HG02938 (cell line): Measurements from ENCODE around the gene PCDHGB5.

ENCODE experiments used
- ATAC-seq: cut with Tn5 transposase; IDR thresholded peaks from one replicate; pipeline ENCODE4 v1.9.1; 2021; ENCODE audit warnings: mild to moderate bottlenecking, moderate library complexity; ENCODE audit not compliant: unreplicated experiment

The PCDHGB5 gene

DNA sequence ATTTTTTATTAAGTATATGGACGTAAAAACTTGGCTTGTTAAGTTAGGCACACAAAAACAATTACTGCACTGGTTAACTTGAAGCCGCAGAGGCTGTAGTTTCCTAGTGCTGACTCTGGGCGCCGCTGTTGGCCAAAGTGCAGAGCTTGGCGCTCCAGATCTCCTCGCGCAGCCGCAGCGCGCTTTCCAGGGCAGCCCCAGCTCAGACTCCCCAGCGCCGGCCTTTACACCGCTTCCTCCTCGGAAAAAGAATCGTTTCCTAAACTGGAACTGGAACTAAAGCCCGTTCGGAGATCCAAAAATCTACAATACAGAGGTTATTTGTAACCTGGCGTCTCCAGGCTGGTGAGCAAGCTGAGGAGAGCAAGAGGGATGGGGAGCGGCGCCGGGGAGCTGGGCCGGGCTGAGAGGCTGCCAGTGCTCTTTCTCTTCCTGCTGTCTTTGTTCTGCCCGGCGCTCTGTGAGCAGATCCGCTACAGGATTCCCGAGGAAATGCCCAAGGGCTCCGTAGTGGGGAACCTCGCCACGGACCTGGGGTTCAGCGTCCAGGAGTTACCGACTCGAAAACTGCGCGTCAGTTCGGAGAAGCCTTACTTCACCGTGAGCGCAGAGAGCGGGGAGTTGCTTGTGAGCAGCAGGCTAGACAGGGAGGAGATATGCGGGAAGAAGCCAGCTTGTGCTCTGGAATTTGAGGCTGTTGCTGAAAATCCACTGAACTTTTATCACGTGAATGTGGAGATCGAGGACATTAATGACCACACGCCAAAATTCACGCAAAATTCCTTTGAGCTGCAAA lies at the start of gene PCDHGB5:
PCDHGB5 (plus strand) TSS at position 192 of the 796 bp plus-strand sequence; CDS start at position 373, 181 bp downstream.
- ATAC-seq: peak; percentile 81

DNA sequence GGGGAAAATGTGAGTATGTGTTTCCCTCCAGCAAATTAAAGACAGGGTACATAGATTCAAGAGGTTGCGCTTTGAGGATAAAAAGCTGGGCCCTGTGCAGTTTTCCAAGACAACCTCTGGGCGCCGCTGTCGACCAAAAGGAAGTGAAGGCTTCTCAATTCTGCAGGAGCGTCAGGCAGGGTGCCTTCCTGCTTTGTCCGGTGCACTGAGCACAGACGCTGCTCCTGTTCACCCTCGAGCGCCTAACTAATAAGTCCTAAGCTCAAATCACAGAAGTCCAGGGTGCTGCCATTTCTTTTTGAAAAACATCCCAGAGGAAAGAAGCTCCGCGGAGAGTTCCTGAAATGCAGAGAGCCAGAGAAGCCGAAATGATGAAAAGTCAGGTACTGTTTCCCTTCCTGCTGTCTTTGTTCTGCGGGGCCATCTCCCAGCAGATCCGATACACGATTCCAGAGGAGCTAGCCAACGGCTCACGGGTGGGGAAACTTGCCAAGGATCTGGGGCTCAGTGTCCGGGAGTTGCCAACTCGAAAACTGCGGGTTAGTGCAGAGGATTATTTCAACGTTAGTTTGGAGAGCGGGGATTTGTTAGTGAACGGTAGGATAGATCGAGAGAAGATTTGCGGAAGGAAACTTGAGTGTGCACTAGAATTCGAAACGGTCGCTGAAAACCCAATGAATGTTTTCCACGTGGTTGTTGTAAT lies 47.7 kb upstream of the PCDHGB5 start, which contains the start of gene PCDHGB1:
PCDHGB1 (plus strand) TSS at position 183 of the 703 bp plus-strand sequence; CDS start at position 345, 162 bp downstream.
- ATAC-seq: peak; percentile 83

DNA sequence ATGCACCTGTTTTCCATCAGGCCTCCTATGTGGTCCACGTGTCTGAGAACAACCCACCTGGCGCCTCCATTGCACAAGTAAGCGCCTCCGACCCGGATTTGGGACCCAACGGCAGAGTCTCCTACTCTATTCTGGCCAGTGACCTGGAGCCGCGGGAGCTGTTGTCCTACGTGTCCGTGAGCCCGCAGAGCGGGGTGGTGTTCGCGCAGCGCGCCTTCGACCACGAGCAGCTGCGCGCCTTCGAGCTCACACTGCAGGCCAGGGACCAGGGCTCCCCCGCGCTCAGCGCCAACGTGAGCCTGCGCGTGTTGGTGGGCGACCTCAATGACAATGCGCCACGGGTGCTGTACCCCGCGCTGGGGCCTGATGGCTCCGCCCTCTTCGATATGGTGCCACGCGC lies 46.2 kb upstream of the PCDHGB5 start:
- ATAC-seq: no peak

DNA sequence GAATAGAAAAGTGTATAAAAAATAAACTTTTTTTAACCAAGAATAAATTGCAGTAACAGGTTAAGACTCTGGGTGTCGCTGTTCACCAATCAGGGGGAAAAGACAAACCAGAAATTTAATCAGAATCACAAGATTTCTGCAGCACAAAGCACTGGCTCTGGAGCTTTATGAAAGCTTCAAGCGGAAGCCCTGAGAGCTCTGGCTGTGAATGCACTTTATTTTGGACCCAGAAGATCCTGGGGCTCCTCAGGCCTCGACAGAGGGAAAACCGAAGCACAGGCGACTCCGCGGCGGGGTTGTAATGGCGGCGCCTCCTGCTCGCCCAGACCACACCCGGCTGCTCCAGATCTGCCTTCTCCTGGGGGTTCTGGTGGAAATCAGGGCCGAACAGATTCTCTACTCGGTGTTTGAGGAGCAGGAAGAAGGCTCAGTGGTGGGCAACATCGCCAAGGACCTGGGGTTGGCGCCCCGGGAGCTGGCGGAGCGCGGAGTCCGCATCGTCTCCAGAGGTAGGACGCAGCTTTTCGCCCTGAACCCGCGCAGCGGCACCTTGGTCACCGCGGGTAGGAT lies 42.8 kb upstream of the PCDHGB5 start, which contains the start of gene PCDHGA4:
PCDHGA4 (plus strand) TSS at position 122 of the 570 bp plus-strand sequence; CDS start at position 209, 87 bp downstream.
- ATAC-seq: no peak

DNA sequence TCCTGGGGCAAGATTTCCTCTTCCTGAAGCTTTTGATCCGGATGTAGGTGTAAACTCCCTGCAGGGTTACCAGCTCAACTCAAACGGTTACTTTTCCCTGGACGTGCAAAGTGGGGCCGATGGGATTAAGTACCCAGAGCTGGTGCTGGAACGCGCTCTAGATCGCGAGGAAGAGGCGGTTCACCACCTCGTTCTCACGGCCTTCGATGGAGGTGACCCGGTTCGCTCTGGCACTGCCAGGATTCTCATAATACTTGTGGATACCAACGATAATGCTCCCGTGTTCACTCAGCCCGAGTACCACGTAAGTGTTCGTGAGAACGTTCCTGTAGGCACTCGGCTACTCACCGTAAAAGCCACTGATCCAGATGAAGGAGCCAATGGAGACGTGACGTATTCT lies 42.1 kb upstream of the PCDHGB5 start:
- no peak for ATAC-seq

DNA sequence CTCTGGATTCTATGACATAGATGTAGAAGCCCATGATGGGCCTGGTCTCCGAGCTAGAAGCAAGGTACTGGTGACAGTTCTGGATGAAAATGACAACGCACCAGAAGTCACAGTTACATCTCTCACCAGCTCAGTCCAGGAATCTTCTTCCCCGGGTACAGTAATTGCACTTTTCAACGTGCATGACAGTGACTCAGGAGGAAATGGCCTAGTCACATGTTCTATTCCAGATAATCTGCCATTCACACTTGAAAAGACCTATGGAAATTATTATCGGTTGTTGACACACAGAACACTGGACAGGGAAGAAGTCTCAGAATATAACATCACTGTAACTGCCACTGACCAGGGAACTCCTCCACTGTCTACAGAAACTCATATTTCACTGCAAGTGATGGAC lies 41.6 kb upstream of the PCDHGB5 start:
- no peak for ATAC-seq

DNA sequence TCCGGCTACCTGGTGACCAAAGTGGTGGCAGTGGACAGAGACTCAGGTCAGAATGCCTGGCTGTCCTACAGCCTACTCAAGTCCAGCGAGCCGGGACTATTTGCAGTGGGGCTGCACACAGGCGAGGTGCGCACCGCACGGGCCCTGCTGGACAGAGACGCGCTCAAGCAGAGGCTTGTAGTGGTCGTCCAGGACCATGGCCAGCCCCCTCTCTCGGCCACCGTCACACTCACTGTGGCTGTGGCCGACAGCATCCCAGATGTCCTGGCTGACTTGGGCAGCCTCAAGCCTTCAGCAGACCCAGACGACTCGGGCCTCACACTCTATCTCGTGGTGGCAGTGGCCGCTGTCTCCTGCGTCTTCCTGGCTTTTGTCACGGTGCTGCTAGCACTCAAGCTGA lies 40.8 kb upstream of the PCDHGB5 start:
- no peak for ATAC-seq

DNA sequence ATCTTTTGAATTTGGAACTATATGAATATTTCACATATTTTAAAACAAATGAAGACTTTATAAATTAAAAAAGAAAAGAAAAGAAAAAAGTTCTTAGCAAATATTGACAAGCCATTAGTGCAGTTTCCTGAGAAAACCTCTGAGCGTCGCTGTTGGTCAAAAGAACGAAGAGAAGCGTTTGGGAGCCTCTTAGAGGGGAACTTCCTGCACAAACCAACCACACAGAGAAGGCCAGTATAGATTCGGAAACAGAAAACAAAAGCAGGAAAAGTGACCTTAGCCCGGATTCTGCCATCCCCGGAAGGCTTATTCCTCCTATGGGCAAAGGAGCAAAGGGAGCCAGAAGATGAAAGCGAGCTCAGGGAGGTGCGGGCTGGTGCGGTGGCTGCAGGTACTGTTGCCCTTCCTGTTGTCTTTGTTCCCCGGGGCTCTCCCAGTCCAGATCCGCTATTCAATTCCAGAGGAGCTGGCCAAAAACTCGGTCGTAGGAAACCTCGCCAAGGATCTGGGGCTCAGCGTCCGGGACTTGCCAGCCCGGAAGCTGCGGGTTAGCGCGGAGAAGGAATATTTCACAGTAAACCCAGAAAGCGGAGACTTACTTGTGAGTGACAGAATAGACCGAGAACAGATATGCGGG lies 37.8 kb upstream of the PCDHGB5 start, which contains the start of gene PCDHGB2:
PCDHGB2 (plus strand) TSS at position 205 of the 637 bp plus-strand sequence; CDS start at position 347, 142 bp downstream.
- peak; percentile 78 for ATAC-seq

DNA sequence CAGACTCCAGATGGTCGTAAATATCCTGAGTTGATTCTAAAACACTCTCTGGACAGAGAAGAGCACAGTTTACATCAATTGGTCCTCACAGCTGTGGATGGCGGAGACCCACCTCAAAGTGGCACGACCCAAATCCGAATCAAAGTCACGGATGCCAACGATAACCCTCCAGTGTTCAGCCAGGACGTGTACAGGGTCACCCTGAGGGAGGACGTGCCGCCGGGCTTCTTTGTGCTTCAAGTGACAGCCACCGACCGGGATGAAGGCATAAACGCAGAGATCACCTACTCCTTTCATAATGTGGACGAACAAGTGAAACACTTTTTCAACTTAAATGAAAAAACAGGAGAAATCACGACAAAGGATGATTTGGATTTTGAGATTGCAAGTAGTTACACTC lies 37.1 kb upstream of the PCDHGB5 start:
- ATAC-seq: no peak

DNA sequence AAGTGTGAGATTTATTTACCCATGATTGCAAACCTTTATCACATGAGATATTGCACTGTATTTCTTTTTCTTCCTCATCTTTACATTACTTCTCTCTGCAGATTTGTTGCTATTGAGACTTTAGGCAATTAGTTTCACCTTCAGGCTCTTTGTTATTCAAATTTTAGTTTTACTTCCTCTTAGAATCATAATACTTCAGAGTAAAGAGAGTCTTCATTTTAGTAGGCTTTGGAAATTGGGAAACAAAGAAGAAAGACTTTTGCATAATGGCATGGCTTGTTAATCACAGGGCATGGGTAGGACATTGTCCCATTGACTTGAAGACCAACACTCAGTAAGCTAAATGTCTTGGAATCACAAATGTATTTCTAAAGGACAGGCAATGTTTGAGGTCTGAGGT lies 35.0 kb upstream of the PCDHGB5 start:
- ATAC-seq: no peak

DNA sequence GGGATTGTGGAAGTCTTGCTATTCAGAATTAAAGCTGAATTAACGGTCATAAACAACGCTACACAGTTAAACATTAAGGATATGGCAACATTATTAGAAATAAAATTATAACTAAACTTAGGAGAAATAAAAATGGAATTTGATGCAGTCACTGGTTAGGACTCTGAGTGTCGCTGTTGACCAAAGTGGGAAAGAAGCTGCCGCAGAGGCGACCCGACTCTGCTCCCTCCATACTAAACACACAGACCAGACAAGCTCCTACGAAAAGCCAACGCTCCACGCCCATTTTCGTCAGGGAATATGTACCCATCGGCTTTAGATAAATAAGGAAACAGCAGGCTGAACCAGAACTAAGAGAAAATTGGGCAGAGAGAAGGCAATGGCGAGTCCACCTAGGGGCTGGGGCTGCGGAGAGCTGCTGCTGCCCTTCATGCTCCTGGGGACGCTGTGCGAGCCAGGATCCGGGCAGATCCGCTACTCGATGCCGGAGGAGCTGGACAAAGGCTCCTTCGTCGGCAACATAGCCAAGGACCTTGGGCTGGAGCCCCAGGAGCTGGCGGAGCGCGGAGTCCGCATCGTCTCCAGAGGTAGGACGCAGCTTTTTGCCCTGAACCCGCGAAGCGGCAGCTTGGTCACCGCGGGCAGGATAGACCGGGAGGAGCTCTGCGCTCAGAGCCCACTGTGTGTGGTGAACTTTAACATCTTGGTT lies 33.6 kb upstream of the PCDHGB5 start, which contains the start of gene PCDHGA5:
PCDHGA5 (plus strand) TSS at position 211 of the 709 bp plus-strand sequence; CDS start at position 380, 169 bp downstream.
- no peak for ATAC-seq

DNA sequence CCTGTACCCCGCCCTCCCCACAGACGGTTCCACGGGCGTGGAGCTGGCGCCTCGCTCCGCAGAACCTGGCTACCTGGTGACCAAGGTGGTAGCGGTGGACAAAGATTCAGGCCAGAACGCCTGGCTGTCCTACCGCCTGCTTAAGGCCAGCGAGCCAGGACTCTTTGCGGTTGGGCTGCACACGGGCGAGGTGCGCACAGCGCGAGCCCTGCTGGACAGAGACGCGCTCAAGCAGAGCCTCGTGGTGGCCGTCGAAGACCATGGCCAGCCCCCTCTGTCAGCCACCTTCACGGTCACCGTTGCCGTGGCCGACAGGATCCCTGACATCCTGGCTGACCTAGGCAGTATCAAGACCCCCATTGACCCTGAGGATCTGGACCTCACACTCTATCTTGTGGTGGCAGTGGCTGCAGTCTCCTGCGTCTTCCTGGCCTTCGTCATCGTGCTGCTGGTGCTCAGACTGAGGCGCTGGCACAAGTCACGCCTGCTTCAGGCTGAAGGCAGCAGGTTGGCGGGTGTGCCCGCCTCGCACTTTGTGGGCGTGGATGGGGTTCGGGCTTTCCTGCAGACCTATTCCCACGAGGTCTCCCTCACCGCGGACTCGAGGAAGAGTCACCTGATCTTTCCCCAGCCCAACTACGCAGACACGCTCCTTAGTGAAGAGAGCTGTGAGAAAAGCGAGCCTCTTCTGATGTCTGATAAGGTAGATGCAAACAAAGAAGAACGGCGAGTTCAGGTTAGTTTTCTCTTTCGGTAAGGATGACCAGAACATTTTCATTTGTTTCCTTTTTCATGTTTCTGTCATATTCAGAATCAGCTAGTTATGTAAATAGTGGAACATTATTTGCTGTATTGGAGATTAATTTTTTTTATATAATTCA lies 31.5 kb upstream of the PCDHGB5 start:
- ATAC-seq: no peak

DNA sequence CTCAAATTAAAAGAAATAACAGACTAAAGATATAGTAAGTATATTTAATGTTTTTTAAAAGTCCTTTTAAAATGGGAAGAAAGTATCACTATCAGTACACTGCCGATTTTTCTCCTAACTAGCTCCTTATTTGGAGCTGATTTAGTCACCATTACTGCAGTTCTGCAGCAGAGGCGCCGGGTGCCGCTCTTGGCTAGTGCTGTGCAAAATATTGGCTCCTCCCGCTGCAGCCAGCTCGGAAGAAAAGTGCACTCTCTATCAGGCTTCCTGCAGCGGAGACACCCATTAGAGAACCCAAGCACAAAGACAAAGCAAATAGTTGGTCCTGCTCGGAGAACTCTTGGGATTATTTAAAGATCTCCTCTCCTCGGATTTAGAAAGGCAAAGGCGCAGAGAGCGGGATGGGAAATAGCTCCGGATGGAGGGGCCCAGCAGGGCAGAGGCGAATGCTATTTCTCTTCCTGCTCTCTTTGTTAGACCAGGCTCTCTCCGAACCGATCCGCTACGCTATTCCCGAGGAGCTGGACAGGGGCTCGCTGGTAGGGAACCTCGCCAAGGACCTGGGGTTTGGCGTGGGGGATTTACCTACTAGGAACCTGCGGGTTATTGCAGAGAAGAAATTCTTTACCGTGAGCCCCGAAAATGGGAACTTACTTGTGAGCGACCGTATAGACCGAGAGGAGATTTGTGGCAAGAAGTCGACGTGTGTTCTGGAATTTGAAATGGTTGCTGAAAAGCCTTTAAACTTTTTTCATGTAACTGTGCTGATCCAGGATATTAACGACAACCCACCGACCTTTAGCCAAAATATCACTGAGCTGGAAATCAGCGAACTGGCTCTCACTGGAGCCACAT lies 27.5 kb upstream of the PCDHGB5 start, which contains the start of gene PCDHGB3:
PCDHGB3 (plus strand) TSS at position 249 of the 855 bp plus-strand sequence; CDS start at position 402, 153 bp downstream.
- peak; percentile 64 for ATAC-seq

DNA sequence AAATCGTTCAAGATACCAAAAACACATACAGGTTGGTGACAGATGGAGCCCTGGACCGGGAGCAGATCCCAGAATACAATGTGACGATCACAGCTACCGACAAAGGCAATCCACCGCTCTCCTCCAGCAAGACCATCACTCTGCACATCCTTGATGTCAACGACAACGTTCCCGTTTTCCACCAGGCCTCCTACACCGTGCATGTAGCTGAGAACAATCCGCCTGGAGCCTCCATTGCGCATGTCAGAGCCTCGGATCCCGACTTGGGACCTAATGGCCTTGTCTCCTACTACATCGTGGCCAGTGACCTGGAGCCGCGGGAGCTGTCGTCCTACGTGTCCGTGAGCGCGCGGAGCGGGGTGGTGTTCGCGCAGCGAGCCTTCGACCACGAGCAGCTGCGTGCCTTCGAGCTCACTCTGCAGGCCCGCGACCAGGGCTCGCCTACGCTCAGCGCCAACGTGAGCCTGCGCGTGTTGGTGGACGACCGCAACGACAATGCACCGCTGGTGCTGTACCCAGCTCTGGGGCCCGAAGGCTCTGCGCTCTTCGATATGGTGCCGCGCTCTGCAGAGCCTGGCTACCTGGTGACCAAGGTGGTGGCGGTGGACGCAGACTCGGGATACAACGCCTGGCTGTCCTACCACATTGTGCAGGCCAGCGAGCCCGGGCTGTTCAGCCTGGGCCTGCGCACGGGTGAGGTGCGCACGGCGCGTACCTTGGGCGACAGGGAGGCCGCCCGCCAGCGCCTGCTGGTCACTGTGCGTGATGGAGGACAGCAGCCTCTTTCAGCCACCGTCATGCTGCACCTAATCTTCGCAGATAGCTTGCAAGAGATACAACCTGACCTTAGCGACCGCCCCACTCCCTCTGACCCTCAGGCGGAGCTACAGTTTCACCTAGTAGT lies 25.9 kb upstream of the PCDHGB5 start:
- no peak for ATAC-seq

DNA sequence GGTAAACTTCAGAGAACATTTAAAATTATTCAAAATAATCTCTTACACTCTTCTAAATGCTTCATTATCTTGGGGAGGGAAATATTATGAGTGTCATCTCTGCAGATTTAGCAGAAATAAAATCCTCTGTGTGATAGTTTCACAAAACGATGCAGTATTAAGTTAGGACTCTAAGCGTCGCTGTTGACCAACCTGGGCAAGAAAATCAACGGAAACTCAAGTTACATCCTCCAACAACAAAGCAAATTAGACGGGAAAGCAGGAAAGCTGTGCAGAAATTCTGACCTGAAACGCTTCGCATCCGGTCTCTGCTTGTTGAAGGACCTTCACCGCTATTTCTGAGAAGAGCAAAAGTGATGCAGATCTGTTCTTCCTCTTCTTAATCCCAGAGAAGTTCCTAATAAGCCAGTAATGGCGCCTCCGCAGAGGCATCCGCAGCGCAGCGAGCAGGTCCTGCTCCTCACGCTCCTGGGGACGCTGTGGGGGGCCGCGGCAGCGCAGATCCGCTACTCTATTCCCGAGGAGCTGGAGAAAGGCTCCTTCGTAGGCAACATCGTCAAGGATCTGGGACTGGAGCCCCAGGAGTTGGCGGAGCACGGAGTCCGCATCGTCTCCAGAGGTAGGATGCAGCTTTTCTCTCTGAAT lies 24.0 kb upstream of the PCDHGB5 start, which contains the start of gene PCDHGA6:
PCDHGA6 (plus strand) TSS at position 219 of the 645 bp plus-strand sequence; CDS start at position 412, 193 bp downstream.
- no peak for ATAC-seq

DNA sequence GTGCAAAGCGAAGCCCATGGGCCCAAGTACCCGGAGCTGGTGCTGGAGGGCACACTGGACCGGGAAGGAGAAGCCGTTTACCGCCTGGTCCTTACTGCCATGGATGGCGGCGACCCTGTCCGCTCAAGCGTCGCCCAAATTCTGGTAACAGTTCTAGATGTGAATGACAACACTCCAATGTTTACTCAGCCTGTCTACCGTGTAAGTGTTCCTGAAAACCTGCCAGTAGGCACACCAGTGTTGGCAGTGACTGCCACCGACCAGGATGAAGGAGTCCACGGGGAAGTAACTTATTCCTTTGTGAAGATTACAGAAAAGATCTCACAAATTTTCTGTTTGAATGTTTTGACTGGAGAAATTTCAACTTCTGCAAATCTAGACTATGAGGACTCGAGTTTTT lies 23.1 kb upstream of the PCDHGB5 start:
- ATAC-seq: no peak
